ENCODE data around the gene PADI1.

GRCh38 chr1:17191990-17192242 lies 13.0 kb upstream of the PADI1 start:
- TF ChIP-seq CTCF (IDR thresholded peaks at IDR 0.05): no peak
- TF ChIP-seq POLR2A (IDR thresholded peaks at IDR 0.05): no peak

All from body of pancreas (tissue), 4 donors.